ENCODE data around the gene ZKSCAN1.
A peak's percentile ranks its signal among the peaks of the same experiment; 100 is the strongest.
"Not testable (repeated sequence)": the region's sequence is repeated elsewhere in the genome, so short reads cannot be mapped to it uniquely, and the experiment has no call there.

Gene ZKSCAN1

GRCh38 chr7:100015232-100016214 lies at the start of gene ZKSCAN1:
Gene ZKSCAN1 (plus strand): TSS chr7:100015596. CDS start chr7:100023507, 7,911 bp downstream.
- peak; percentile 97 for DNase-seq

GRCh38 chr7:99969298-99969697 lies 46.1 kb upstream of the ZKSCAN1 start:
- DNase-seq = no peak

GRCh38 chr7:99969813-99970212 lies 45.6 kb upstream of the ZKSCAN1 start:
- DNase-seq = not testable (repeated sequence)

- no peak for DNase-seq
These were observed 44.2 kb upstream of the ZKSCAN1 start for GRCh38 chr7:99971242-99971641.

- not testable (repeated sequence) for DNase-seq
These were observed 41.6 kb upstream of the ZKSCAN1 start for GRCh38 chr7:99973817-99974216.

GRCh38 chr7:99974681-99975080 lies 40.7 kb upstream of the ZKSCAN1 start:
- no peak for DNase-seq

- DNase-seq = no peak
These were observed 39.4 kb upstream of the ZKSCAN1 start, which contains the start of gene AZGP1 for GRCh38 chr7:99975782-99976521. Gene AZGP1 (minus strand): TSS chr7:99976031. CDS start chr7:99976020, 11 bp downstream.

- no peak for DNase-seq
These were observed 38.8 kb upstream of the ZKSCAN1 start for GRCh38 chr7:99976626-99977025.

- peak; percentile 67 for DNase-seq
These were observed 35.6 kb upstream of the ZKSCAN1 start for GRCh38 chr7:99979814-99980225.

- not testable (repeated sequence) for DNase-seq
These were observed 34.9 kb upstream of the ZKSCAN1 start for GRCh38 chr7:99980448-99980872.

- not testable (repeated sequence) for DNase-seq
These were observed 34.3 kb upstream of the ZKSCAN1 start for GRCh38 chr7:99981066-99981465.

- no peak for DNase-seq
These were observed 30.8 kb upstream of the ZKSCAN1 start for GRCh38 chr7:99984593-99984992.

- DNase-seq = not testable (repeated sequence)
These were observed 28.1 kb upstream of the ZKSCAN1 start for GRCh38 chr7:99987306-99987705.

- DNase-seq = no peak
These were observed 27.6 kb upstream of the ZKSCAN1 start for GRCh38 chr7:99987846-99988245.

GRCh38 chr7:99990460-99990852 lies 24.9 kb upstream of the ZKSCAN1 start:
- peak; percentile 79 for DNase-seq

GRCh38 chr7:99991543-99991942 lies 23.9 kb upstream of the ZKSCAN1 start:
- not testable (repeated sequence) for DNase-seq

- no peak for DNase-seq
These were observed 22.9 kb upstream of the ZKSCAN1 start for GRCh38 chr7:99992330-99993038.

GRCh38 chr7:99994819-99995218 lies 20.6 kb upstream of the ZKSCAN1 start:
- no peak for DNase-seq

GRCh38 chr7:99996755-99997544 lies 18.4 kb upstream of the ZKSCAN1 start:
- DNase-seq = no peak

GRCh38 chr7:99997545-99998137 lies 17.8 kb upstream of the ZKSCAN1 start:
- peak; percentile 88 for DNase-seq

- DNase-seq = no peak
These were observed 15.2 kb upstream of the ZKSCAN1 start for GRCh38 chr7:100000239-100000638.

Data from eye (tissue), 1 donor.